GM06990 (cell line): ENCODE results near the gene WHRN.
A peak's percentile ranks its signal among the peaks of the same experiment; 100 is the strongest.

Source experiments
- DNase-seq: peaks from one replicate; pipeline ENCODE4 v3.0.0-alpha.2; 2011; ENCODE audit not compliant: insufficient read length; ENCODE audit errors: extremely low read depth
- H3K27me3 ChIP-seq: replicated peaks from 2 replicates; pipeline ENCODE4 v1.6.0; 2011; ENCODE audit warnings: low read length; ENCODE audit not compliant: control insufficient read depth, insufficient read depth
- H3K36me3 ChIP-seq: 2 replicates; pipeline ENCODE4 v1.5.1; 2011; ENCODE audit warnings: low read length; ENCODE audit not compliant: control insufficient read depth, insufficient read depth
- H3K4me3 ChIP-seq: replicated peaks from 2 replicates; pipeline ENCODE4 v1.5.1; 2011; ENCODE audit warnings: low read depth, mild to moderate bottlenecking, control low read depth, low read length
- TF ChIP-seq, protein P1 (sequence below): IDR thresholded peaks from 2 replicates; pipeline ENCODE4 v1.5.1; 2011; ENCODE audit warnings: low read length, control low read depth, mild to moderate bottlenecking, inconsistent platforms; ENCODE audit not compliant: insufficient read depth, poor library complexity, severe bottlenecking

WHRN gene

GRCh38 chr9:114397848-114398605 is 107.2 kb downstream of the WHRN start:
- Histone ChIP-seq H3K27me3 (no peaks in the 10 kb centered on the region), H3K4me3 (peak overlapping the region; percentile 81)

GRCh38 chr9:114397219-114397847 is 107.9 kb downstream of the WHRN start:
- DNase-seq, result no peak
- Histone ChIP-seq H3K36me3 (peaks cover 3% of the 10 kb centered on the region; the same call in 1 of the 2 replicates), H3K27me3 (no peaks in the 10 kb centered on the region), H3K4me3 (peak overlapping the region; percentile 81)
- TF ChIP-seq, protein P1, sequence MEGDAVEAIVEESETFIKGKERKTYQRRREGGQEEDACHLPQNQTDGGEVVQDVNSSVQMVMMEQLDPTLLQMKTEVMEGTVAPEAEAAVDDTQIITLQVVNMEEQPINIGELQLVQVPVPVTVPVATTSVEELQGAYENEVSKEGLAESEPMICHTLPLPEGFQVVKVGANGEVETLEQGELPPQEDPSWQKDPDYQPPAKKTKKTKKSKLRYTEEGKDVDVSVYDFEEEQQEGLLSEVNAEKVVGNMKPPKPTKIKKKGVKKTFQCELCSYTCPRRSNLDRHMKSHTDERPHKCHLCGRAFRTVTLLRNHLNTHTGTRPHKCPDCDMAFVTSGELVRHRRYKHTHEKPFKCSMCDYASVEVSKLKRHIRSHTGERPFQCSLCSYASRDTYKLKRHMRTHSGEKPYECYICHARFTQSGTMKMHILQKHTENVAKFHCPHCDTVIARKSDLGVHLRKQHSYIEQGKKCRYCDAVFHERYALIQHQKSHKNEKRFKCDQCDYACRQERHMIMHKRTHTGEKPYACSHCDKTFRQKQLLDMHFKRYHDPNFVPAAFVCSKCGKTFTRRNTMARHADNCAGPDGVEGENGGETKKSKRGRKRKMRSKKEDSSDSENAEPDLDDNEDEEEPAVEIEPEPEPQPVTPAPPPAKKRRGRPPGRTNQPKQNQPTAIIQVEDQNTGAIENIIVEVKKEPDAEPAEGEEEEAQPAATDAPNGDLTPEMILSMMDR, result no peak

More at GRCh38 chr9:114397848-114398605, 107.2 kb downstream of the WHRN start:
- TF ChIP-seq, protein P1, result no peak
- DNase-seq, result peak; percentile 95
- H3K36me3 ChIP-seq, result 0 out of 2 replicates have a peak, but pooled peaks cover 1% of the 10 kb centered on the region

GRCh38 chr9:114396558-114397218 is 108.6 kb downstream of the WHRN start:
- DNase-seq, result no peak
- TF ChIP-seq, protein P1, result no peak
- Histone ChIP-seq H3K27me3 (no peaks in the 10 kb centered on the region), H3K36me3 (peaks cover 6% of the 10 kb centered on the region), H3K4me3 (peak overlapping the region; percentile 81)

DNA sequence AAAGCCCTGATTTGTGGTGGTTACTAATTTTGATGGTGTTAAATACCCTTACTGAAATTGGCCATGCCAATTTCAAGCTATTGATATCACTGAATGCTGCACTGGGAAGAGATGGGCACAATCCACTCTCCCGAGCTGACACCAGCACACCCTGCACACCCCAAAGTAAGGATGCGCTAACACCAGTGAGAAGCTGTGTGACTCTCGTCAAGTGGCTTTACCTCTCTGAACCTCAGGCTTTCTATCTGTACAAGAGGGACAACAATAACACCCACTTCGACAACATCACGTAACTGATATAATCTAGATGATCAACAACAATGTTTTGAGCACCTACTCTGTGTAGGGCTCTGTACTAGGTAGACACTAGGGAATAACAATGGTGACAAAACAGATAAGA is 109.5 kb downstream of the WHRN start:
- TF ChIP-seq, protein P1, result no peak
- Histone ChIP-seq H3K27me3 (no peaks in the 10 kb centered on the region), H3K4me3 (no peak overlapping the region), H3K36me3 (peaks cover 6% of the 10 kb centered on the region)
- no peak for DNase-seq

- no peak for DNase-seq
- H3K36me3 ChIP-seq, result peaks cover 6% of the 10 kb centered on the region
- H3K4me3 ChIP-seq, result no peak overlapping the region
- TF ChIP-seq, protein P1, result no peak
- no peaks in the 10 kb centered on the region for H3K27me3 ChIP-seq
These were observed 110.0 kb downstream of the WHRN start for GRCh38 chr9:114395334-114395617.
